IMR-90 (cell line): Measurements from ENCODE around the gene RPL27A. TPM values are rescaled to one million over a fixed set of nuclear protein-coding genes. Genes with fewer than 3 reads are reported as not detected.

Source experiments
- ATAC-seq: fragments of 200-7000 bp; cut with Tn5 transposase; 2 replicates; pipeline ENCODE4 v1.9.1; 2020; ENCODE audit warnings: low read depth, mild to moderate bottlenecking, moderate library complexity
- BruUV-seq: library from RNA; stranded (reverse); fragments of 400-500 nt; replicated peaks from 2 replicates; lab custom pipeline; 2021; lab: Mats Ljungman, UMichigan
- CTCF ChIA-PET: fragments of 300-600 bp; formaldehyde crosslinking; extraction: SDS; loops from one replicate; lab custom pipeline; 2021; ENCODE audit warnings: antibody characterized with exemption; lab: Yijun Ruan, JAX
- POLR2A ChIA-PET: fragments of 300-600 bp; sonication (Branson Sonifier 250); formaldehyde crosslinking; loops from one replicate; lab custom pipeline; 2022; ENCODE audit warnings: antibody characterized with exemption; ENCODE audit not compliant: unreplicated experiment; lab: Charles Lee
- DNase-seq: peaks from one replicate; pipeline ENCODE4 v3.0.0; 2013
- H2AFZ ChIP-seq: replicated peaks from 2 replicates; pipeline ENCODE3; 2013; ENCODE audit warnings: low read length, mild to moderate bottlenecking; ENCODE audit not compliant: poor library complexity
- H2AK5ac ChIP-seq: 2 replicates; pipeline ENCODE4 v1.6.1; 2013; ENCODE audit warnings: low read depth, low read length, inconsistent platforms
- H2AK9ac ChIP-seq: replicated peaks from 2 replicates; pipeline ENCODE3; 2013; ENCODE audit warnings: mild to moderate bottlenecking, low read depth, low read length, moderate library complexity; ENCODE audit not compliant: poor library complexity
- H2BK120ac ChIP-seq: 2 replicates; pipeline ENCODE4 v1.6.1; 2013; ENCODE audit warnings: low read depth, low read length, inconsistent platforms
- H2BK15ac ChIP-seq: 3 replicates; pipeline ENCODE4 v1.6.1; 2013; ENCODE audit warnings: low read depth, low read length, inconsistent platforms
- H2BK20ac ChIP-seq: 2 replicates; pipeline ENCODE4 v1.6.1; 2013; ENCODE audit warnings: low read depth, mild to moderate bottlenecking, inconsistent platforms, low read length, moderate library complexity
- H2BK5ac ChIP-seq: 2 replicates; pipeline ENCODE4 v1.6.1; 2013; ENCODE audit warnings: mild to moderate bottlenecking, low read depth, low read length, inconsistent platforms; ENCODE audit not compliant: poor library complexity, severe bottlenecking
- H3K14ac ChIP-seq: replicated peaks from 2 replicates; pipeline ENCODE4 v1.6.1; 2013; ENCODE audit warnings: low read depth, low read length, inconsistent platforms
- H3K18ac ChIP-seq: 2 replicates; pipeline ENCODE4 v1.6.1; 2013; ENCODE audit warnings: low read depth, low read length, control low read depth
- H3K23ac ChIP-seq: 2 replicates; pipeline ENCODE4 v1.6.1; 2013; ENCODE audit warnings: low read depth, low read length, inconsistent platforms
- H3K27ac ChIP-seq: 2 replicates; pipeline ENCODE4 v1.5.1; 2013; ENCODE audit warnings: mild to moderate bottlenecking, control low read depth, low read length; ENCODE audit not compliant: insufficient read depth
- H3K27me3 ChIP-seq: 2 replicates; pipeline ENCODE4 v1.6.1; 2013; ENCODE audit warnings: low read length; ENCODE audit not compliant: control insufficient read depth, insufficient read depth
- H3K36me3 ChIP-seq: 2 replicates; pipeline ENCODE4 v1.6.1; 2013; ENCODE audit warnings: low read length, mixed read lengths; ENCODE audit not compliant: control insufficient read depth, insufficient read depth
- H3K4ac ChIP-seq: 2 replicates; pipeline ENCODE4 v1.6.1; 2013; ENCODE audit warnings: low read depth, low read length, inconsistent platforms
- H3K4me1 ChIP-seq: 2 replicates; pipeline ENCODE4 v1.6.1; 2013; ENCODE audit warnings: low read length, mixed read lengths; ENCODE audit not compliant: control insufficient read depth, insufficient read depth
- H3K4me2 ChIP-seq: 2 replicates; pipeline ENCODE4 v1.6.1; 2013; ENCODE audit warnings: low read depth, mild to moderate bottlenecking, control low read depth, low read length, moderate library complexity
- H3K4me3 ChIP-seq: 2 replicates; pipeline ENCODE4 v1.5.1; 2013; ENCODE audit warnings: low read depth, mild to moderate bottlenecking, control low read depth, low read length, moderate library complexity; ENCODE audit not compliant: insufficient read depth
- H3K56ac ChIP-seq: 2 replicates; pipeline ENCODE4 v1.6.1; 2013; ENCODE audit warnings: low read length, inconsistent platforms; ENCODE audit not compliant: insufficient read depth; ENCODE audit errors: extremely low read depth
- H3K79me1 ChIP-seq, 2 experiments: 2 replicates each; pipeline ENCODE4 v1.6.1; 2013; ENCODE audit warnings: low read length in 2 of 2, inconsistent platforms in 1 of 2, low read depth in 1 of 2
- H3K9ac ChIP-seq: 2 replicates; pipeline ENCODE4 v1.6.1; 2013; ENCODE audit warnings: low read depth, low read length, control low read depth
- H3K9me1 ChIP-seq: 2 replicates; pipeline ENCODE4 v1.6.1; 2013; ENCODE audit warnings: low read length, inconsistent platforms; ENCODE audit not compliant: insufficient read depth
- H3K9me3 ChIP-seq: 2 replicates; pipeline ENCODE4 v1.6.1; 2013; ENCODE audit warnings: low read length; ENCODE audit not compliant: control insufficient read depth, insufficient read depth
- H4K20me1 ChIP-seq: 2 replicates; pipeline ENCODE4 v1.6.1; 2013; ENCODE audit warnings: low read length, inconsistent platforms; ENCODE audit not compliant: insufficient read depth
- H4K5ac ChIP-seq: 2 replicates; pipeline ENCODE4 v1.6.1; 2013; ENCODE audit warnings: mild to moderate bottlenecking, low read depth, low read length, control low read depth
- H4K8ac ChIP-seq, 2 experiments: 2 replicates each; pipeline ENCODE4 v1.6.1; 2013; ENCODE audit warnings: low read depth in 2 of 2, low read length in 2 of 2, control low read depth in 1 of 2, inconsistent platforms in 1 of 2
- H4K91ac ChIP-seq: 2 replicates; pipeline ENCODE4 v1.6.1; 2013; ENCODE audit warnings: low read depth, low read length, inconsistent platforms; ENCODE audit not compliant: insufficient read depth
- BHLHE40 ChIP-seq: fragments of 150-350 bp; IDR thresholded peaks from 2 replicates; pipeline ENCODE4 v1.6.1; 2016; ENCODE audit warnings: mild to moderate bottlenecking, low read depth, low read length
- CEBPB ChIP-seq: IDR thresholded peaks from 2 replicates; pipeline ENCODE4 v1.6.1; 2012; ENCODE audit warnings: low read depth, low read length, improper control_type of control experiment
- CHD1 ChIP-seq: IDR thresholded peaks from 2 replicates; pipeline ENCODE4 v1.6.1; 2012; ENCODE audit warnings: low read depth, low read length, improper control_type of control experiment
- CTCF ChIP-seq: conservative IDR thresholded peaks from 2 replicates; pipeline ENCODE4 v1.5.1; 2012; ENCODE audit warnings: mild to moderate bottlenecking, low read depth, low read length, improper control_type of control experiment
- ELK1 ChIP-seq: fragments of 150-350 bp; IDR thresholded peaks from 2 replicates; pipeline ENCODE4 v1.6.1; 2016; ENCODE audit warnings: low read depth, mild to moderate bottlenecking, low read length, moderate library complexity, borderline replicate concordance
- FOS ChIP-seq: fragments of 150-350 bp; IDR thresholded peaks from 2 replicates; pipeline ENCODE4 v1.6.1; 2016; ENCODE audit warnings: low read depth, low read length
- MAZ ChIP-seq: IDR thresholded peaks from 2 replicates; pipeline ENCODE4 v1.6.1; 2012; ENCODE audit warnings: low read depth, mild to moderate bottlenecking, low read length, improper control_type of control experiment, moderate library complexity, borderline replicate concordance
- NFE2L2 ChIP-seq: fragments of 150-350 bp; IDR thresholded peaks from 2 replicates; pipeline ENCODE4 v1.6.1; 2016; ENCODE audit warnings: low read depth, mild to moderate bottlenecking, low read length
- POLR2A ChIP-seq: IDR thresholded peaks from 2 replicates; pipeline ENCODE4 v1.6.1; 2012; ENCODE audit warnings: mild to moderate bottlenecking, low read depth, low read length
- RAD21 ChIP-seq: IDR thresholded peaks from 2 replicates; pipeline ENCODE4 v1.6.1; 2012; ENCODE audit warnings: low read length, improper control_type of control experiment
- RCOR1 ChIP-seq: IDR thresholded peaks from 2 replicates; pipeline ENCODE4 v1.6.1; 2012; ENCODE audit warnings: mild to moderate bottlenecking, low read length, improper control_type of control experiment; ENCODE audit not compliant: insufficient replicate concordance
- RFX5 ChIP-seq: IDR thresholded peaks from 2 replicates; pipeline ENCODE4 v1.8.0; 2012; ENCODE audit warnings: low read depth, mild to moderate bottlenecking, low read length, moderate library complexity
- SMC3 ChIP-seq: fragments of 150-350 bp; IDR thresholded peaks from 2 replicates; pipeline ENCODE4 v1.6.1; 2016; ENCODE audit warnings: low read depth, mild to moderate bottlenecking, antibody characterized with exemption, low read length, moderate library complexity
- USF2 ChIP-seq: fragments of 150-350 bp; IDR thresholded peaks from 2 replicates; pipeline ENCODE4 v1.6.1; 2017; ENCODE audit warnings: mild to moderate bottlenecking, antibody characterized with exemption, low read length, low read depth
- WGBS, 2 experiments: methylation state at CpG; one replicate each; pipeline versions ENCODE4 v1.1.5 to v1.1.7; 2013; ENCODE audit warnings: missing lambda C conversion rate in 2 of 2; ENCODE audit not compliant: insufficient read length in 1 of 2; ENCODE audit errors: extremely low coverage in 2 of 2; 5-methylcytosine and 5-hydroxymethylcytosine counted together
- dilution Hi-C: fragments of 300-500 bp; cut with HindIII; formaldehyde crosslinking; loops from one replicate; pipeline ENCODE4 v1.14.3; 2018; ENCODE audit warnings: low sequenced_read_pairs; ENCODE audit not compliant: unreplicated experiment
- in situ Hi-C: fragments of 300-500 bp; cut with MboI; formaldehyde crosslinking; loops from 3 replicates; pipeline ENCODE4 v1.14.3; 2019; ENCODE audit warnings: low sequenced_read_pairs, inconsistent platforms, mixed read lengths
- intact Hi-C: fragments of 100-400 bp; cut with micrococcal nuclease; formaldehyde crosslinking; loops from 2 replicates; pipeline ENCODE4 v1.10.0; 2022
- polyA plus RNA-seq, 3 experiments: library from polyadenylated mRNA; depleted of rRNA; stranded (reverse); fragments of >200 nt; gene quantifications; 2 replicates each; pipeline ENCODE4 v1.2.3, GENCODE V29; 2012; ENCODE audit warnings: low replicate concordance in 1 of 3
- total RNA-seq: library from RNA; depleted of rRNA; stranded (reverse); fragments of >200 nt; gene quantifications from 2 replicates; pipeline ENCODE4 v1.2.3, GENCODE V29; 2012

Gene RPL27A
- total and polyA plus RNA-seq, 2 of the 4 experiments (the other 2 are of a cell fraction): 786 to 849 TPM

- peak overlapping the region; percentile 92 for H2AK9ac ChIP-seq
- H3K56ac ChIP-seq: peak overlapping the region; percentile 97
- H4K8ac ChIP-seq: peak overlapping the region; percentile 54 to 97
- intact Hi-C loops (loop anchor here (2.0 to 10.0 kb wide), 2 partner anchors 69 to 193 kb away; partner anchors contain the start of gene AKIP1), dilution Hi-C loops (no loop called here), in situ Hi-C loops (no loop called here)
- H3K9me3 ChIP-seq: no peaks in the 10 kb centered on the region
- H2BK15ac ChIP-seq: peak overlapping the region; percentile 69
- H2BK120ac ChIP-seq: peak overlapping the region; percentile 99
- ATAC-seq (peak; percentile 2), DNase-seq (peak; percentile 56)
- peak overlapping the region; percentile 98 for H2BK20ac ChIP-seq
- peak overlapping the region; percentile 98 for H2AK5ac ChIP-seq
- TF ChIP-seq ELK1 (no peak), USF2 (no peak), CTCF (no peak), FOS (no peak), CEBPB (no peak), BHLHE40 (no peak), RAD21 (no peak), RCOR1 (no peak), SMC3 (no peak), RFX5 (no peak), MAZ (no peak), NFE2L2 (no peak), CHD1 (no peak), POLR2A (no peak)
- H3K4me2 ChIP-seq: no peak overlapping the region
- H3K27ac ChIP-seq: peak overlapping the region; percentile 99
- H3K14ac ChIP-seq: peak overlapping the region; percentile 97
- peak overlapping the region; percentile 100 for H3K23ac ChIP-seq
- peak overlapping the region; percentile 23 for H2AFZ ChIP-seq
- H3K18ac ChIP-seq: peak overlapping the region; percentile 93
- peaks cover 31% of the 10 kb centered on the region for H3K36me3 ChIP-seq
- no peak overlapping the region for H3K4me3 ChIP-seq
- H4K5ac ChIP-seq: peak overlapping the region; percentile 95
- 60% methylated on average over 2 of the region's 13 CpGs; no CpG with 5 or more reads in 1 of the 2 experiments for WGBS, 2 experiments
- H4K20me1 ChIP-seq: no peaks in the 10 kb centered on the region
- peak overlapping the region; percentile 99 for H4K91ac ChIP-seq
- ChIA-PET POLR2A (no interaction called here), CTCF (interaction anchor here (0.7 kb wide), 1 partner anchor 89 kb away, joined by 3 read pairs; no protein-coding TSS in a partner anchor)
- H3K4me1 ChIP-seq: peaks cover 54% of the 10 kb centered on the region
- peaks cover 68% of the 10 kb centered on the region for H3K9me1 ChIP-seq
- peak overlapping the region; percentile 99 for H2BK5ac ChIP-seq
- H3K4ac ChIP-seq: peak overlapping the region; percentile 100
- BruUV-seq: no TSS peak
- H3K9ac ChIP-seq: peak overlapping the region; percentile 20
- H3K79me1 ChIP-seq: peaks cover 19 to 81% of the 10 kb centered on the region in 2 experiments
- no peaks in the 10 kb centered on the region for H3K27me3 ChIP-seq
These were observed 39.3 kb downstream of the RPL27A start for GRCh38 chr11:8721609-8722500.
